Fibroblast of pulmonary artery (primary cell): ENCODE data around the gene GRIP2.

Experiments used
- DNase-seq: peaks from one replicate; pipeline ENCODE4 v3.0.0-alpha.2; 2010; ENCODE audit warnings: low read depth
- H3K4me3 ChIP-seq: replicated peaks from 2 replicates; pipeline ENCODE4 v1.5.1; 2011; ENCODE audit warnings: low read depth, mild to moderate bottlenecking, control low read depth, low read length, moderate library complexity
- TF ChIP-seq, protein P1 (sequence below): IDR thresholded peaks from 2 replicates; pipeline ENCODE4 v1.5.1; 2011; ENCODE audit warnings: mild to moderate bottlenecking, control low read depth, low read length, inconsistent platforms; ENCODE audit errors: missing control alignments

GRIP2 gene

DNA sequence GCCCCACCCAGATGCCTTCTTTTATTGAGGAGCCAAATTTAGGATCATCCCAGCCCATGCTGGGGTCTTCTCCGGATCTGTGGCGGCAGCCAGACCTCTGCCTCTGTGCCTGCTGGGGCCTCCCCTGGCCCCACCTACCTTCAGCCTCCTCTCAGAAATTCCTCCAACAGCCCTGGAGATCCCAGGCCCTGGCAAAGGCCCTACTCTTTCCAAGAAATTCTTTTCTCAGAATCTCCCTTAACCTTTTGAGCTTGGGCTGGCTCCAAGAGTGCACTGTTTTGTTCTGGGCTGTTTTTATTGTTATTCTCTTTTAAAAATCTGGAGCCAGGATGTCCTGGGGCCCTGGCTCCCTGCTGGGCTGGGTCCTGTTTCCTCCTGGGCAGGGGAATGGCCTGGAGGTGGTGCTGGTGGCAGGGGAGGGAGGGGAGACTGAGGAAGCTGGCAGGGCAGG lies 57.8 kb downstream of the GRIP2 start:
- peak; percentile 55 for DNase-seq
- no peak overlapping the region for H3K4me3 ChIP-seq
- TF ChIP-seq, protein P1, sequence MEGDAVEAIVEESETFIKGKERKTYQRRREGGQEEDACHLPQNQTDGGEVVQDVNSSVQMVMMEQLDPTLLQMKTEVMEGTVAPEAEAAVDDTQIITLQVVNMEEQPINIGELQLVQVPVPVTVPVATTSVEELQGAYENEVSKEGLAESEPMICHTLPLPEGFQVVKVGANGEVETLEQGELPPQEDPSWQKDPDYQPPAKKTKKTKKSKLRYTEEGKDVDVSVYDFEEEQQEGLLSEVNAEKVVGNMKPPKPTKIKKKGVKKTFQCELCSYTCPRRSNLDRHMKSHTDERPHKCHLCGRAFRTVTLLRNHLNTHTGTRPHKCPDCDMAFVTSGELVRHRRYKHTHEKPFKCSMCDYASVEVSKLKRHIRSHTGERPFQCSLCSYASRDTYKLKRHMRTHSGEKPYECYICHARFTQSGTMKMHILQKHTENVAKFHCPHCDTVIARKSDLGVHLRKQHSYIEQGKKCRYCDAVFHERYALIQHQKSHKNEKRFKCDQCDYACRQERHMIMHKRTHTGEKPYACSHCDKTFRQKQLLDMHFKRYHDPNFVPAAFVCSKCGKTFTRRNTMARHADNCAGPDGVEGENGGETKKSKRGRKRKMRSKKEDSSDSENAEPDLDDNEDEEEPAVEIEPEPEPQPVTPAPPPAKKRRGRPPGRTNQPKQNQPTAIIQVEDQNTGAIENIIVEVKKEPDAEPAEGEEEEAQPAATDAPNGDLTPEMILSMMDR = no peak

DNA sequence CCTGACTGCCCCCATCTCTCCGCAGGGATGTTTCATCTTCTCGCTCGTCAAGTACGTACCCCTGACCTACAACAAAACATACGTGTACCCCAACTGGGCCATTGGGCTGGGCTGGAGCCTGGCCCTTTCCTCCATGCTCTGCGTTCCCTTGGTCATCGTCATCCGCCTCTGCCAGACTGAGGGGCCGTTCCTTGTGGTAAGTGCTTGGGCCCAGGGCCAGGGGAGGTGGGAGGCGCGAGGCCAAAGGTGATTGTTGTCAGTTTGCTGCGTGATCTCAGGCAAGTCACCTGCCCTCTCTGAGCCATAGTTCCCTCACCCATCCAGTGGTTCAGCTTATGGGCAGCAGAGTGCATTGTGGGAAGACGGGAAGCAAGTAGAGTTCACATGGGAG lies 58.5 kb downstream of the GRIP2 start:
- TF ChIP-seq, protein P1 = no peak
- no peak overlapping the region for H3K4me3 ChIP-seq
- DNase-seq = no peak

DNA sequence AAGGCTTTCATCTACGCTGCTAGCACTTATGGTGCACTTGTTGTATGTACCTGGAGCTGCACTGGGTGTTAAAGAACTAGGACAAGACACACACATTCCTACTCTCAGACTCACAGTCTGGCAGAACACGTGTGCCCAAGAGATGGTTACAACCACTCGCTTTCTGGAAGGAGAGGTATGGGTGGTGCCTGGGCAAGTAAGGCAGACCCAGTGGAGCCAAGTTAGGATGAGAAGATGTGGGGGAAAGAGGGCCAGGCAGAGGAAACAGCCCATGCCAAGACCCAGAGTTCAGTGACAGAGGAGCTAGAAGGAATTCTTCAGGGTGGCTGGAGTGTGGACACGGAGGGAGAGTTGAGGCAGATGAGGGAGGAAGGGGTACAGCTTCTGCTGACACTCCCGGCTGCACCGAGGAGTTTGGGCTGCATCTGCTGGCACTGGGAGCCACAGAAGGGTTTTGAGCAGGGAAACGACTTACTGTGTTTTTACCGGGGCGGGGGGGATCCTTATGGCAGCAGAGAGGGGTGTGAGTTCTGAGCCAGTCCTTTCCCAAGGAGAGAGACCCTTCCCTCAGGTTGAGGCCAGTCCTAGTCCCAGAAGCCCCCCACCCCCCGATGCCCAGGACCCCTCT lies 59.0 kb downstream of the GRIP2 start:
- H3K4me3 ChIP-seq = no peak overlapping the region
- DNase-seq = no peak
- TF ChIP-seq, protein P1 = no peak

DNA sequence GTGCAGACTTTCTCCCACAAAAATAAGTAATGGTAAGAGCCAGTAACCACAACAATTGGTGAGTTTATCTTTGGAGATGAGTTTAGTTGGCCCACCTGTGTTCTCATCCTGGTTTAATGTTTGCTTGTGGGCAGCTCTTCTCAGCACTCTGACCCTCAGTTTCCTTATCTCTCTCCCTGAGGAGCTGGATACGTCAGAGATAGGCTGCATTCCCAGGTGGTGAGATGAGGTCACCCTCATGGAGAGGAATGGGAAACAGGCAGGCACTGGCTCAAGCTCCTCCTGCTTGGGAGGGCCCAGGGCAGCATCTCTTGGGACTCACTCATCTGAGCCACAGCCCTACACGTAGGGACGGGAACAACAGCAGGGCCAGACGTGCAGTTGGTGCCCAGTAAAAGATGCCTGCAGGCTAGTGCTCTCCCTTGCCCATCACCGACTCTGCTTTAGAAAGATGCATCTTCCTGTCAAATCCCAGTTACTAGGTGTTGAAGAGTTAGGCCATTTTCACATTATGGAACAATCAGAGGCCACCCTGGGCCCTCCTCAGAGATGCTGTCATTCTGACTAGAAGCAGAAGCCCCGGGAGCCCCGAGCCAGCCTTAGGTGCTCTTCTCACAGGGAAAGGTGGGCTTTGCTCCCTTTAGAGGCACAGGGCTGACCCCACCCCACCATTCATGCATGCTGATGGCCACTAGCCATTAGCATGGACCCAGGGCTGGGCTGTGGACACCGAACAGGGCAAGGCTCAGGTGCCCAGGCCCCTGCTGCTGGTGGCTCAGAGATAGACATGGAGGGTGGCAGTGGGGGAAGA lies 59.7 kb downstream of the GRIP2 start:
- no peak overlapping the region for H3K4me3 ChIP-seq
- peak; percentile 72 for DNase-seq
- TF ChIP-seq, protein P1 = no peak

DNA sequence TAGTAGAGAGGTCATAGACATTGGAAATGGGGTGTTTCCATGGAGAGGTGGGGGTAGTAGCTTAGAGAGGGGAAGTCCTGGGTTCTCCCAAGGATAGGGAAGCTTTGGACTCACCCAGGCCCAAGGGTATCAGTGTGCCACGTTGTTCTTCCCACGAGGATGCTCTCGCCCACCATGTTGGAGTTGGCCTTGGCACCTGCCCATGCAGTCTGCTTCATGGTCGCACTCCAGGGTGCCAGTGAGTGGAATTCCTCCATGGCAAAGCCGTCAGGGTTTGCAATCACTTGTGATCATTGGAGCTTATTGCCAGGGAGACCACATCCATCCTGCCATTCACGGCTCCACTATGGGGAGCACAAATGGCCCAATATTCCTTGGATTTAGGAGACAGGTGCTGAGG lies 60.6 kb downstream of the GRIP2 start:
- H3K4me3 ChIP-seq = no peak overlapping the region
- DNase-seq = no peak
- TF ChIP-seq, protein P1 = no peak

DNA sequence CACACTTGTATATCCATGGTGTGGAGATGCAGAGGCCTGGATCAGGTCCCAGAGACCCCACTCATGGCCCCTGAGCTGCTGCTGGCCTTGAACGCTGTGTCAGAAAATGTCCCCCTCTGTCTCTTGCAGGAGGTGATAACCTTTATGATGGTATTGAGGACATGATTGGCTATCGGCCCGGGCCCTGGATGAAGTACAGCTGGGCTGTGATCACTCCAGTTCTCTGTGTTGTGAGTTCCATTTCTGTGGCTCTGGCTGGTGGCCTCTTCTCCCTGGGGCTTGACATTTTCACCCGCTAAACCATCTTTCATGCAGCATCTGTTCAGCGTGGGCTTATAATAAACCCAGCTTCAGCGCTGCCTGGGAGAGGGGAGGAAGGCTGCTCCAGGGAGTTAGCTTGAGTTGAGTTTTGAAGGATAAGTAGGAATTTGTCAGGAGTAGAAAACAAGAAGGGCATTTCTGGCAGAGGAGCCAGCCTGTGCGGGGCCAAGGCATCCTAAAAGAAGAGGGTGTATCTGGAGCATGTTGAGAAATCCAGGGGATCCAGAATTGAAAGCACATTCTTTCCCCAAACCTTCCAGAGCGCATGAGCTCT lies 61.1 kb downstream of the GRIP2 start:
- TF ChIP-seq, protein P1 = no peak
- no peak for DNase-seq
- no peak overlapping the region for H3K4me3 ChIP-seq
